ENCODE data around the gene ZNF407. TPM values are rescaled to one million over a fixed set of nuclear protein-coding genes. Genes with fewer than 3 reads are reported as not detected.

Gene ZNF407
- total and polyA plus RNA-seq, 11 donors, result 3.8 to 14.7 (median 11.5) TPM

- H3K4me1 ChIP-seq, result no peaks in the 10 kb centered on the region
- H3K27ac ChIP-seq, result no peak overlapping the region
- TF ChIP-seq POLR2A (IDR thresholded peaks at IDR 0.05), result no peak
- TF ChIP-seq, protein P1, sequence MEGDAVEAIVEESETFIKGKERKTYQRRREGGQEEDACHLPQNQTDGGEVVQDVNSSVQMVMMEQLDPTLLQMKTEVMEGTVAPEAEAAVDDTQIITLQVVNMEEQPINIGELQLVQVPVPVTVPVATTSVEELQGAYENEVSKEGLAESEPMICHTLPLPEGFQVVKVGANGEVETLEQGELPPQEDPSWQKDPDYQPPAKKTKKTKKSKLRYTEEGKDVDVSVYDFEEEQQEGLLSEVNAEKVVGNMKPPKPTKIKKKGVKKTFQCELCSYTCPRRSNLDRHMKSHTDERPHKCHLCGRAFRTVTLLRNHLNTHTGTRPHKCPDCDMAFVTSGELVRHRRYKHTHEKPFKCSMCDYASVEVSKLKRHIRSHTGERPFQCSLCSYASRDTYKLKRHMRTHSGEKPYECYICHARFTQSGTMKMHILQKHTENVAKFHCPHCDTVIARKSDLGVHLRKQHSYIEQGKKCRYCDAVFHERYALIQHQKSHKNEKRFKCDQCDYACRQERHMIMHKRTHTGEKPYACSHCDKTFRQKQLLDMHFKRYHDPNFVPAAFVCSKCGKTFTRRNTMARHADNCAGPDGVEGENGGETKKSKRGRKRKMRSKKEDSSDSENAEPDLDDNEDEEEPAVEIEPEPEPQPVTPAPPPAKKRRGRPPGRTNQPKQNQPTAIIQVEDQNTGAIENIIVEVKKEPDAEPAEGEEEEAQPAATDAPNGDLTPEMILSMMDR (IDR thresholded peaks at IDR 0.05), result no peak
- intact Hi-C loops (cut with DNase I), result loop anchor here in 1 of 10 donors (10.0 kb wide), 1 partner anchor 299 kb away; no protein-coding TSS in a partner anchor
- DNase-seq, result no peak
- H3K4me3 ChIP-seq, result no peak overlapping the region
- peaks cover 0 to 8% (median 0%) of the 10 kb centered on the region in 9 donors for H3K36me3 ChIP-seq
- ATAC-seq, result no peak
- no peaks in the 10 kb centered on the region for H3K9me3 ChIP-seq
- WGBS, 4 donors, result 94 to 99% (median 97%) methylated on average over 4 of the region's 4 CpGs
- no peaks in the 10 kb centered on the region for H3K27me3 ChIP-seq
Observed at GRCh38 chr18:74665346-74665745, 67.7 kb downstream of the ZNF407 start.

DNA sequence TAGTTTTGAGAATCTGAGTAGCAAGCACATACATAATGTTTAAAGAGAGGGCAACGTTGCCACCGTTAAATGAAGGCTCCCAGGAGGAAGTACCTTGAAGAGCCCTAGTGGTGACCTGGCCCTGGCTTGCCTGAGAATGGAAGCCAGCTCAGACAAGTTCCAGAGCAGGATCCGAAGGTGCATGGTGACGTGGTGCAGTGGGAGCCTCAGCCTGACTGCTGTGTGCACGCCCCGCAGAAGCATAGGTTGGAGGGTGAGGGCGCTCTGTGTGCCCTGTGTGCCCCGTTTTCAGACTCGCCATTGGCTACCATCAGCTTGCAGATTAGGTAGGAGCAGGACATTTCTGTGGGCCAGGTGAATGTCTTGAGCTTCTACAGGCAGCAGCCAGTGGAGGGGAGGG is 68.2 kb downstream of the ZNF407 start:
- 91 to 94% (median 93%) methylated on average over 9 of the region's 9 CpGs for WGBS, 4 donors
- Histone ChIP-seq H3K9me3 (no peaks in the 10 kb centered on the region), H3K36me3 (peaks cover 0 to 8% (median 0%) of the 10 kb centered on the region in 9 donors), H3K4me3 (no peak overlapping the region), H3K27me3 (no peaks in the 10 kb centered on the region), H3K4me1 (no peaks in the 10 kb centered on the region), H3K27ac (no peak overlapping the region)
- DNase-seq (no peak), ATAC-seq (no peak)
- intact Hi-C loops (cut with DNase I), result loop anchor here in 1 of 10 donors (10.0 kb wide), 1 partner anchor 299 kb away; no protein-coding TSS in a partner anchor
- TF ChIP-seq, protein P1 (IDR thresholded peaks at IDR 0.05), result no peak
- TF ChIP-seq POLR2A (IDR thresholded peaks at IDR 0.05), result no peak

GRCh38 chr18:74669136-74669798 is 71.6 kb downstream of the ZNF407 start:
- no peaks in the 10 kb centered on the region for H3K27me3 ChIP-seq
- no peaks in the 10 kb centered on the region for H3K9me3 ChIP-seq
- no peak for ATAC-seq
- TF ChIP-seq POLR2A (IDR thresholded peaks at IDR 0.05), result no peak
- TF ChIP-seq, protein P1 (IDR thresholded peaks at IDR 0.05), result no peak
- intact Hi-C loops (cut with DNase I), result loop anchor here in 2 of 10 donors (1.0 to 10.0 kb wide), 2 partner anchors 16 to 296 kb away; no protein-coding TSS in a partner anchor
- no peaks in the 10 kb centered on the region for H3K4me1 ChIP-seq
- WGBS, 4 donors, result 92 to 97% (median 94%) methylated on average over 8 of the region's 8 CpGs
- H3K4me3 ChIP-seq, result no peak overlapping the region
- H3K36me3 ChIP-seq, result peaks cover 0 to 12% (median 0%) of the 10 kb centered on the region in 9 donors
- no peak overlapping the region for H3K27ac ChIP-seq
- DNase-seq, result no peak

GRCh38 chr18:74672371-74672770 is 74.7 kb downstream of the ZNF407 start:
- no peak overlapping the region for H3K4me3 ChIP-seq
- H3K27me3 ChIP-seq, result no peaks in the 10 kb centered on the region
- no peaks in the 10 kb centered on the region for H3K4me1 ChIP-seq
- peaks cover 0 to 12% (median 3%) of the 10 kb centered on the region in 9 donors for H3K36me3 ChIP-seq
- H3K9me3 ChIP-seq, result peaks cover 0 to 8% (median 3%) of the 10 kb centered on the region in 12 donors
- WGBS, 4 donors, result 85 to 88% (median 86%) methylated on average over 6 of the region's 6 CpGs
- TF ChIP-seq POLR2A (IDR thresholded peaks at IDR 0.05), result no peak
- TF ChIP-seq, protein P1 (IDR thresholded peaks at IDR 0.05), result no peak
- DNase-seq, result no peak
- no peak for ATAC-seq
- no peak overlapping the region for H3K27ac ChIP-seq
- intact Hi-C loops (cut with DNase I), result loop anchor here in 3 of 10 donors (1.0 to 10.0 kb wide), 3 partner anchors 27 to 282 kb away; no protein-coding TSS in a partner anchor

All from heart left ventricle (tissue), 16 donors.